GM12891 (cell line): ENCODE data around the gene ATP2C1.

Experiments used
- POLR2A ChIP-seq: IDR thresholded peaks from 2 replicates; pipeline ENCODE4 v1.6.1; 2011; ENCODE audit warnings: low read depth, low read length, control low read depth
- POLR2AphosphoS5 ChIP-seq: IDR thresholded peaks from 2 replicates; pipeline ENCODE4 v1.6.1; 2011; ENCODE audit warnings: low read depth, low read length, control low read depth
- TAF1 ChIP-seq: IDR thresholded peaks from 2 replicates; pipeline ENCODE4 v1.6.1; 2011; ENCODE audit warnings: low read depth, low read length, control low read depth

DNA sequence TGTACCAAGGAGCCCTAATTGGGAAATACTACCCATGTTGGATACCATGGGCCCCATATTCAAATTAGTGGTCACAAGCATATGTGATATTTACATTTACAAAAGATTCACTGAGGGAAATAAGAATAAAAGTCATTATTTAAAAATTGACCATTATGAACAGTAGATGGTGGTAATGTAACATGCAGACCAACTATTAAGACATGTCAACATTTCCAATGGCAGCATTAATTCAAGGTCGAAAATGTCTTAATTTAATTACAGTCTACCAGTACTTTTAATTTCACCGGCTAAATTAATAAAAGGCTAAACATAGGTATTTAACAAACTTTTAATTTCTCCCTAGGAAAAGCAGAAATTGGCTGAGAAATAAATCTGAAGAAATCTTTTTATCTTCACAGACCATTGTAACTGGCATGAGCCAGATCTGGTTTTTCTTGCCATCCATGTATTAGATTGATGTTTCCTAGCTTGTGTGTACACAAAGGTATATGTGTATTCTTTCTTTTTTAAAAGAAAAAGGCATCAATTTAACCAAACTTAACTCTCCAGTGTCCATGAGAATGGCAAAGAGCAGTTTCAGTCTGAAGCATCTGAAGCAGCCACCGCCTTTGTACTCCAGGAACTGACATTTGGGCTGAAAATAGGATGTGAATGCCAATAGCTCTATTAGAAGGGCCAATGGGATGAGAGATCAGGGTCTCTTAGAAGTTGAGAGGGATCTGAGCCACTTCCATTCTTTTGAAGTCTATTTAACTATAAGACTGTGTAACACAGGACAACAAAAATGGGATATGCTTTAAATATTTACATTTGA, 159.4 kb downstream of the ATP2C1 start:
- TF ChIP-seq POLR2A (no peak), POLR2AphosphoS5 (no peak), TAF1 (no peak)
